ENCODE results near the gene YTHDF1. TPM values are rescaled to one million over a fixed set of nuclear protein-coding genes. Genes with fewer than 3 reads are reported as not detected.

The YTHDF1 gene
- polyA plus RNA-seq, 1 experiment: 22.4 TPM

DNA sequence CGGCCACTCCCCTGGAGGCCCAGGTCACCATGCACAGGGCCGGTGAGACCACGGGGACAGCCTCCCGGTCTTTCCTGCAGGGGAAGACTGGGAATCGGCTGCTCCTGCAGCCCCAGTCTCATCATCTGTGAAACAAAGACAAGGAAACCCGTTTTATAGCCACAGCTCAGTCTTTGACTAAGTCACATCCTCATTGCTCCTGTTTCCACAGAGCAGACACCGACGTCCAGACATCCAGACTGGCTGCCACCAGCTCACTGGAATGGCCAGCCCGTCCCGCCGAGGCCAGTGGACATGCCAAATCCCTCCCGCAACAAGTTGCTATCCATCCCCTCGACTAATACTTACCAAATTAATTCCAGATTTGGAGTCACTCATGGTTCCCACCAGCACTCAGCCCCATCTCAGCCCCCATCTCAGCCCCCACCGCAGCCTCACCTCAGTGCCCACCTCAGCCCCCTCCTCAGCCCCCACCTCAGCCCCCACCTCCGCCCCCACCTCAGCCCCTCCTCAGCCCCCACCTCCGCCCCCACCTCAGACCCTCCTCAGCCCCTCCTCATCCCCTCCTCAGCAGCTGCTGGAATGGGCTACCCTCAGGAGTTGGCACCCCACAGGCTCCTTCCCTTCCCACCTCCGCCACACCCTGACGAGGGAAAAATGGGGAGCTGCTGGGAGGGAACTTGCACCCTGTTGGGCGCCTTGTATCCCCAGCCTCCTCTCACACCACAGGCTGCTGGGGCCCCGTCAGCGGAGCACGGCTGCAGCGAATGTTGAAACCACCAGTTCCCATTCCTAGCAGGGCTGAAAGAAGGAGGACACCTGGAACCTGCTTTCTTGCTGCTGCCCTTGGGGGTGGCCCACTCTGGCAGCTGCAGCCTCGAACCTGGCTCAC, 48.7 kb downstream of the YTHDF1 start:
- Histone ChIP-seq H3K9me3 (ENCODE audit: control insufficient read depth, insufficient read depth, low read length) (no peaks in the 10 kb centered on the region; the same call in 1 of the 2 replicates), H3K27ac (ENCODE audit: low read depth, low read length) (no peak overlapping the region), H3K4me3 (ENCODE audit: low read depth, low read length) (no peak overlapping the region), H3K27me3 (ENCODE audit: control insufficient read depth, insufficient read depth, low read length) (peaks cover 30% of the 10 kb centered on the region)
- DNase-seq (ENCODE audit: low read depth, low spot score): no peak
- ChIA-PET CTCF (no interaction called here), POLR2A (no interaction called here)
- TF ChIP-seq, protein P1, sequence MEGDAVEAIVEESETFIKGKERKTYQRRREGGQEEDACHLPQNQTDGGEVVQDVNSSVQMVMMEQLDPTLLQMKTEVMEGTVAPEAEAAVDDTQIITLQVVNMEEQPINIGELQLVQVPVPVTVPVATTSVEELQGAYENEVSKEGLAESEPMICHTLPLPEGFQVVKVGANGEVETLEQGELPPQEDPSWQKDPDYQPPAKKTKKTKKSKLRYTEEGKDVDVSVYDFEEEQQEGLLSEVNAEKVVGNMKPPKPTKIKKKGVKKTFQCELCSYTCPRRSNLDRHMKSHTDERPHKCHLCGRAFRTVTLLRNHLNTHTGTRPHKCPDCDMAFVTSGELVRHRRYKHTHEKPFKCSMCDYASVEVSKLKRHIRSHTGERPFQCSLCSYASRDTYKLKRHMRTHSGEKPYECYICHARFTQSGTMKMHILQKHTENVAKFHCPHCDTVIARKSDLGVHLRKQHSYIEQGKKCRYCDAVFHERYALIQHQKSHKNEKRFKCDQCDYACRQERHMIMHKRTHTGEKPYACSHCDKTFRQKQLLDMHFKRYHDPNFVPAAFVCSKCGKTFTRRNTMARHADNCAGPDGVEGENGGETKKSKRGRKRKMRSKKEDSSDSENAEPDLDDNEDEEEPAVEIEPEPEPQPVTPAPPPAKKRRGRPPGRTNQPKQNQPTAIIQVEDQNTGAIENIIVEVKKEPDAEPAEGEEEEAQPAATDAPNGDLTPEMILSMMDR (IDR thresholded peaks at IDR 0.05; ENCODE audit: low read depth, low read length): no peak

DNA sequence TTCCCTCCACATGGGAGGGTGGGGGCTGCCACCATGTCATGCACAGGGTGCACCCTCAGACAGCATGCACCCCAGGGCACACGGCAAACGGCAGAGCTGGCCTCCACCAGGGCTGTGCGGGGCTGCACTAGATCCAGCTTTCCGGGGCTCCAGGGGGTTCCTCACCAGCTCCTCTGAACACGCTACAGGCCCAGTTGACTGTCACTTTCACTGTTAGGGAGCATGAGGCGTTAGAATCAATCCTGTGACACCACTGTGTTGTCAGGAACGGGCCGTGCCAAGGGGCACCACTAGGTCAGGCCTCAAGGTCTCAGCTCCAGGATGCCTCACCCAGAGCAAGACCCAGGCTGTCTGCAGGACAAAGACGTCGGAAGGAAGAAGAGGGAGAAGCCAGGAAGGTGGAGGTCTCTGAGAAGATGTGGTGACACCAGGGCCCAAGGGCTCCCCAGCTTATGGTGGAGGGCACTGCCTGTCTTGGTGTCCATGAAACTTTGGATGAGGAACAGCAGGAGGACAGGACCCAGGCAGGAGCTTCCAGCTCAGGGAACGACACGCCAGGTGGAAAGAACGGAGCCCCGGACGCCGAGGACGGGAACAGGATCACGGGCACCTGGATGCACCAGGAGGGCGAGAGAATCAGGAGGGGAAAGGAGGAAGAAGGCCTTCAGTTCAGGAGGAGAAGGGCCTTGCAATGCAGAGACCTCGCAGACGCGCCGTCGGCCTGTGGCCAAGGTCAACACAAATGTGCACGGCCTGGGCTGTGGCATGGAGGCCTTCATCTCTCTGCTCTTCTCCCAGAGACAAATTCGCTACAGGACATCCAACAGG, 49.5 kb downstream of the YTHDF1 start:
- H3K4me3 ChIP-seq (ENCODE audit: low read depth, low read length): no peak overlapping the region
- no peaks in the 10 kb centered on the region; the same call in 1 of the 2 replicates for H3K9me3 ChIP-seq (ENCODE audit: control insufficient read depth, insufficient read depth, low read length)
- ChIA-PET POLR2A (no interaction called here), CTCF (no interaction called here)
- H3K27me3 ChIP-seq (ENCODE audit: control insufficient read depth, insufficient read depth, low read length): peaks cover 24% of the 10 kb centered on the region
- TF ChIP-seq, protein P1 (IDR thresholded peaks at IDR 0.05; ENCODE audit: low read depth, low read length): no peak
- no peak for DNase-seq (ENCODE audit: low read depth, low spot score)
- H3K27ac ChIP-seq (ENCODE audit: low read depth, low read length): no peak overlapping the region

GRCh38 chr20:63165356-63166192, 50.4 kb downstream of the YTHDF1 start:
- Histone ChIP-seq H3K27me3 (ENCODE audit: control insufficient read depth, insufficient read depth, low read length) (peaks cover 19% of the 10 kb centered on the region), H3K4me3 (ENCODE audit: low read depth, low read length) (no peak overlapping the region), H3K27ac (ENCODE audit: low read depth, low read length) (no peak overlapping the region), H3K9me3 (ENCODE audit: control insufficient read depth, insufficient read depth, low read length) (no peaks in the 10 kb centered on the region; the same call in 1 of the 2 replicates)
- TF ChIP-seq, protein P1 (IDR thresholded peaks at IDR 0.05; ENCODE audit: low read depth, low read length): no peak
- no peak for DNase-seq (ENCODE audit: low read depth, low spot score)
- ChIA-PET POLR2A (no interaction called here), CTCF (no interaction called here)

GRCh38 chr20:63164484-63165355, 51.2 kb downstream of the YTHDF1 start:
- Histone ChIP-seq H3K9me3 (ENCODE audit: control insufficient read depth, insufficient read depth, low read length) (no peaks in the 10 kb centered on the region; the same call in 1 of the 2 replicates), H3K27ac (ENCODE audit: low read depth, low read length) (no peak overlapping the region), H3K4me3 (ENCODE audit: low read depth, low read length) (no peak overlapping the region), H3K27me3 (ENCODE audit: control insufficient read depth, insufficient read depth, low read length) (peaks cover 17% of the 10 kb centered on the region)
- no peak for DNase-seq (ENCODE audit: low read depth, low spot score)
- TF ChIP-seq, protein P1 (IDR thresholded peaks at IDR 0.05; ENCODE audit: low read depth, low read length): no peak
- POLR2A ChIA-PET: no interaction called here
- CTCF ChIA-PET: no interaction called here
